K562 (cell line): ENCODE results near the gene C1QTNF5. TPM values are rescaled to one million over a fixed set of nuclear protein-coding genes. Genes with fewer than 3 reads are reported as not detected.

Source experiments
- CBFA2T3 ChIP-seq: fragments of 450-650 bp; IDR thresholded peaks from 2 replicates; pipeline ENCODE4 v1.6.1; 2017
- CEBPB ChIP-seq: fragments of 450-650 bp; IDR thresholded peaks from 2 replicates; pipeline ENCODE4 v1.6.1; 2016; ENCODE audit warnings: missing genetic modification characterization, missing compliant biosample characterization
- CHAMP1 ChIP-seq: fragments of 450-650 bp; IDR thresholded peaks from 2 replicates; pipeline ENCODE4 v1.6.1; 2016; ENCODE audit warnings: mild to moderate bottlenecking
- CREB5 ChIP-seq: fragments of 250-450 bp; sonication (Bioruptor Pico); IDR thresholded peaks from 2 replicates; pipeline ENCODE4 v1.5.0; 2020; ENCODE audit warnings: mild to moderate bottlenecking
- DPF2 ChIP-seq: fragments of 450-650 bp; IDR thresholded peaks from 2 replicates; pipeline ENCODE4 v1.6.1; 2016
- HNRNPK ChIP-seq: fragments of 200-400 bp; formaldehyde crosslinking; IDR thresholded peaks from one replicate; pipeline ENCODE4 v1.6.1; 2018; ENCODE audit warnings: mild to moderate bottlenecking, low read depth, low read length; ENCODE audit not compliant: poor library complexity, severe bottlenecking
- MAZ ChIP-seq, 2 experiments: fragments of 450-650 bp in 1 of 2; sonication (generic) in 1 of 2; formaldehyde crosslinking; IDR thresholded peaks in 1 of 2; conservative IDR thresholded peaks in 1 of 2; 2 replicates each; pipeline versions ENCODE4 v1.4.0 to v1.5.0; 2020; ENCODE audit warnings: mild to moderate bottlenecking in 1 of 2, missing genetic modification reagents in 1 of 2
- MYNN ChIP-seq, 2 experiments: sonication (generic); formaldehyde crosslinking in 1 of 2; IDR thresholded peaks; 2 replicates each; pipeline versions ENCODE4 v1.5.0 to v1.6.1; 2016 to 2020; ENCODE audit warnings: antibody characterized with exemption in 1 of 2, missing genetic modification reagents in 1 of 2
- NCOR1 ChIP-seq: fragments of 450-650 bp; IDR thresholded peaks from 2 replicates; pipeline ENCODE4 v1.6.1; 2016; ENCODE audit warnings: mild to moderate bottlenecking, moderate library complexity
- NFYB ChIP-seq: IDR thresholded peaks from 2 replicates; pipeline ENCODE4 v1.6.1; 2011; ENCODE audit warnings: mild to moderate bottlenecking, moderate library complexity; ENCODE audit not compliant: insufficient read length; ENCODE audit errors: extremely low read depth
- POLR2AphosphoS5 ChIP-seq: IDR thresholded peaks from 2 replicates; pipeline ENCODE4 v1.6.1; 2011; ENCODE audit warnings: mild to moderate bottlenecking, low read depth, low read length, moderate library complexity; ENCODE audit not compliant: control insufficient read depth, insufficient read depth
- SMARCA4 ChIP-seq: fragments of 450-650 bp; IDR thresholded peaks from 2 replicates; pipeline ENCODE4 v1.6.1; 2016
- TAL1 ChIP-seq: fragments of 450-650 bp; IDR thresholded peaks from 2 replicates; pipeline ENCODE4 v1.6.1; 2016; ENCODE audit warnings: mild to moderate bottlenecking
- TCF3 ChIP-seq: sonication (generic); formaldehyde crosslinking; IDR thresholded peaks from 2 replicates; pipeline ENCODE4 v1.4.0; 2020; ENCODE audit warnings: mild to moderate bottlenecking, missing genetic modification reagents
- VEZF1 ChIP-seq: fragments of 200-800 bp; sonication (Bioruptor generic); IDR thresholded peaks from 2 replicates; pipeline ENCODE4 v1.6.1; 2017; ENCODE audit warnings: missing genetic modification characterization, missing compliant biosample characterization
- ZBTB7A ChIP-seq: IDR thresholded peaks from 2 replicates; pipeline ENCODE4 v1.6.1; 2011; ENCODE audit warnings: low read depth, mild to moderate bottlenecking, low read length, moderate library complexity, borderline replicate concordance; ENCODE audit not compliant: control insufficient read depth
- ZNF124 ChIP-seq: sonication (generic); formaldehyde crosslinking; IDR thresholded peaks from 2 replicates; pipeline ENCODE4 v1.8.1; 2022; ENCODE audit warnings: missing genetic modification reagents
- ZNF165 ChIP-seq: fragments of 250-450 bp; sonication (Bioruptor Pico); IDR thresholded peaks from 2 replicates; pipeline ENCODE4 v1.4.0; 2020; ENCODE audit warnings: borderline replicate concordance
- polyA plus RNA-seq, 8 experiments: library from polyadenylated mRNA; depleted of rRNA in 4 of 8; stranded (reverse) in 5 of 8; unstranded in 3 of 8; fragments of >200 nt; fragmentation: Nextera tagmentation in 2 of 8; fragmentation: Illumina TruSeq in 1 of 8; extraction: Ambion mirVana in 2 of 8; extraction: Trizol in 1 of 8; gene quantifications; 2 replicates each; pipeline versions ENCODE4 v1.2.1 to v1.2.3, GENCODE V29; 2011 to 2014; ENCODE audit warnings: inconsistent platforms in 1 of 8, missing spikeins in 1 of 8
- total RNA-seq, 7 experiments: library from RNA; depleted of rRNA in 6 of 7; stranded (reverse); fragments of >200 nt in 6 of 7; fragmentation: Illumina TruSeq in 2 of 7; extraction: Trizol in 2 of 7; gene quantifications; 2 replicates each; pipeline versions ENCODE4 v1.2.1 to v1.2.3, GENCODE V29; 2011 to 2021; ENCODE audit warnings: low replicate concordance in 1 of 7

C1QTNF5 gene
- total and polyA plus RNA-seq, 9 of the 15 experiments (the other 6 are each of a cell fraction or from before 2014, with no cell fraction given), result 0.07 to 0.76 (median 0.24) TPM; not detected in 1

- TF ChIP-seq MYNN (IDR thresholded peaks at IDR 0.05), result peak; percentile 61; the same call in 1 of the 2 replicates
- no peak for TF ChIP-seq MYNN (CRISPR knock-in tag; IDR thresholded peaks at IDR 0.05)
- TF ChIP-seq SMARCA4, result peak; percentile 15; the same call in 1 of the 2 replicates
- peak; percentile 41; the same call in 1 of the 2 replicates for TF ChIP-seq NCOR1
- peak; percentile 89 for TF ChIP-seq CEBPB (tag)
- peak; percentile 22; the same call in 1 of the 2 replicates for TF ChIP-seq POLR2AphosphoS5
- no peak for TF ChIP-seq ZNF124 (CRISPR knock-in tag)
- TF ChIP-seq MAZ (CRISPR knock-in tag; conservative IDR thresholded peaks at IDR 0.05 in 1 of 2, IDR thresholded peaks at IDR 0.05 in 1 of 2), result peak in 1 of 2 experiments; percentile 28; a peak in 1 of 4 replicates
- peak; percentile 11; the same call in 1 of the 2 replicates for TF ChIP-seq DPF2
- TF ChIP-seq TCF3 (CRISPR knock-in tag), result peak; percentile 45; the same call in 1 of the 2 replicates
- TF ChIP-seq CREB5, result no peak
- peak; percentile 35; the same call in 1 of the 2 replicates for TF ChIP-seq VEZF1
- TF ChIP-seq TAL1, result peak; percentile 29; the same call in 1 of the 2 replicates
- no peak for TF ChIP-seq ZNF165 (CRISPR knock-in tag)
- no peak for TF ChIP-seq CHAMP1
- TF ChIP-seq HNRNPK, result no peak
- TF ChIP-seq NFYB, result peak; percentile 5
- TF ChIP-seq CBFA2T3, result peak; percentile 68
- peak; percentile 46; the same call in 1 of the 2 replicates for TF ChIP-seq ZBTB7A
- TF ChIP-seq, all 486 proteins: peak for 21
These were observed 37.4 kb upstream of the C1QTNF5 start (continued) for GRCh38 chr11:119377961-119378667.
